ENCODE measurements around the gene CDH5.

The CDH5 gene

DNA sequence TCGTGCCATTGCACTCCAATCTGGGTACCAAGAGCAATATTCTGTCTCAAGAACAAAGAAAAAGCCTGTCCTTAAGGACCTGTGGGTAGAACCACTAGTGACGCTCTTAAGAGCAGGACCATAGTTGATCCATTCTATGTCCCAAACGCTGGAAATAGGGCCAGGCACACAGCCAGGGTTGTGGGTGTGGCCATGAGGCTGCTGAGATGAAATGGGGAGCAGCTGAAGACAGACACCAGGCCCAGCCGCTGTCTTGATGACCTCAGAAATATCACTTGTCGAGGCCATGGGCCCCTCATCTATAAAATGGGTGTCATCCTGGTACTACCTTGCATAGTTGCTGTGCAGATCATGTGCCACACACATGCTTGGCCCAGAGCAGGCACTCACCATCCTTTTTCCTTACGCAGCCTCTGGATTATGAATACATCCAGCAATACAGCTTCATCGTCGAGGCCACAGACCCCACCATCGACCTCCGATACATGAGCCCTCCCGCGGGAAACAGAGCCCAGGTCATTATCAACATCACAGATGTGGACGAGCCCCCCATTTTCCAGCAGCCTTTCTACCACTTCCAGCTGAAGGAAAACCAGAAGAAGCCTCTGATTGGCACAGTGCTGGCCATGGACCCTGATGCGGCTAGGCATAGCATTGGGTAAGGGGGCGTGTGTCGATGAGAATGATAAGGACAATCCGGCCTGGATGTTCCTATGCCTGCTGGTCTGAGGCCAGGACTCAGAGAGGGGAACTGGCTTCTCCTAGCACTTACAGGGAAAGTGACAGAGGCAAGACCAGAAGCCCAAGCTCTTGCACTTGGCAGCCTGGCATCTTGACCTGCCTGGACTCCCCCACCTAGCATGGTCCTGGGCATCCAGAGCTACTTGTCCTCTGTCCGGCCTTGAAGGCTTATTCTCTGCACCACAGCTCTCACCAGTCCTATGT is 25.5 kb downstream of the CDH5 start:
- H3K27me3 ChIP-seq (replicated peaks; ENCODE audit: control insufficient read depth, insufficient read depth, low read length), result no peaks in the 10 kb centered on the region
- TF ChIP-seq, protein P1, sequence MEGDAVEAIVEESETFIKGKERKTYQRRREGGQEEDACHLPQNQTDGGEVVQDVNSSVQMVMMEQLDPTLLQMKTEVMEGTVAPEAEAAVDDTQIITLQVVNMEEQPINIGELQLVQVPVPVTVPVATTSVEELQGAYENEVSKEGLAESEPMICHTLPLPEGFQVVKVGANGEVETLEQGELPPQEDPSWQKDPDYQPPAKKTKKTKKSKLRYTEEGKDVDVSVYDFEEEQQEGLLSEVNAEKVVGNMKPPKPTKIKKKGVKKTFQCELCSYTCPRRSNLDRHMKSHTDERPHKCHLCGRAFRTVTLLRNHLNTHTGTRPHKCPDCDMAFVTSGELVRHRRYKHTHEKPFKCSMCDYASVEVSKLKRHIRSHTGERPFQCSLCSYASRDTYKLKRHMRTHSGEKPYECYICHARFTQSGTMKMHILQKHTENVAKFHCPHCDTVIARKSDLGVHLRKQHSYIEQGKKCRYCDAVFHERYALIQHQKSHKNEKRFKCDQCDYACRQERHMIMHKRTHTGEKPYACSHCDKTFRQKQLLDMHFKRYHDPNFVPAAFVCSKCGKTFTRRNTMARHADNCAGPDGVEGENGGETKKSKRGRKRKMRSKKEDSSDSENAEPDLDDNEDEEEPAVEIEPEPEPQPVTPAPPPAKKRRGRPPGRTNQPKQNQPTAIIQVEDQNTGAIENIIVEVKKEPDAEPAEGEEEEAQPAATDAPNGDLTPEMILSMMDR (IDR thresholded peaks at IDR 0.05; ENCODE audit: insufficient read depth, low read length, poor library complexity, severe bottlenecking), result no peak
- no peak overlapping the region for H3K4me3 ChIP-seq (replicated peaks; ENCODE audit: low read depth, low read length)
- H3K36me3 ChIP-seq (ENCODE audit: control insufficient read depth, insufficient read depth, low read length), result no peaks in the 10 kb centered on the region
- DNase-seq (ENCODE audit: extremely low read depth, insufficient read length), result no peak

DNA sequence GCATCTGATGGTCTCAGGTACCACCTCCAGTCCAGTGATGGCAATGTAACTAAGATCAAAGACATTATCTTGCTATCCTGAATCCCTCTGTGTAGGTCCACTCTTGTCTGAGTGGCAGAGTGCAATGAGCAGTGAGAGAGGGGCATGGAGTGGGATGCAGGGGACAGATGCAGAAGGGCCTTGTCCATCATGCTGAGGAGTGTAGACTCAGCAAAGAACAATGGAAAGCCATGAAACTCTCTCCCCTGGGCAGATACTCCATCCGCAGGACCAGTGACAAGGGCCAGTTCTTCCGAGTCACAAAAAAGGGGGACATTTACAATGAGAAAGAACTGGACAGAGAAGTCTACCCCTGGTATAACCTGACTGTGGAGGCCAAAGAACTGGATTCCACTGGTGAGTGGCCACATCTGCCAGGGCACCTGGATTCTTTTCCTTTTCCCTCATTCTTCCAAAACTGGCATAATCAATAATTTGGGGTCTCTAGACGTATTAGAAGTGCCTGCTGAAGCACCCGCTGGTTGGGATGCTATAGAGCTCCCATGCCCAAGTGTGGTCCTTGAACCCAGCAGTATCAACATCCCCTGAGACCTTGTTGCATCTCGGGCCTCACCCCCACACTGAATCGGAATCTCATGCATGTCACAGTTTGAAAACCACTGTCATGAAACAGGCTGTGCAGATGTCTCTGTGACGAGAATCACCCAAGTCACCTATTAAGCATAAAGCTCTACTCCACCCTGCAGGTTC is 29.5 kb downstream of the CDH5 start:
- DNase-seq (ENCODE audit: extremely low read depth, insufficient read length), result no peak
- no peak overlapping the region for H3K4me3 ChIP-seq (replicated peaks; ENCODE audit: low read depth, low read length)
- H3K36me3 ChIP-seq (ENCODE audit: control insufficient read depth, insufficient read depth, low read length), result no peaks in the 10 kb centered on the region
- TF ChIP-seq, protein P1 (IDR thresholded peaks at IDR 0.05; ENCODE audit: insufficient read depth, low read length, poor library complexity, severe bottlenecking), result no peak
- H3K27me3 ChIP-seq (replicated peaks; ENCODE audit: control insufficient read depth, insufficient read depth, low read length), result no peaks in the 10 kb centered on the region

GRCh38 chr16:66397736-66398433 is 31.4 kb downstream of the CDH5 start:
- Histone ChIP-seq H3K4me3 (replicated peaks; ENCODE audit: low read depth, low read length) (no peak overlapping the region), H3K36me3 (ENCODE audit: control insufficient read depth, insufficient read depth, low read length) (no peaks in the 10 kb centered on the region), H3K27me3 (replicated peaks; ENCODE audit: control insufficient read depth, insufficient read depth, low read length) (no peaks in the 10 kb centered on the region)
- TF ChIP-seq, protein P1 (IDR thresholded peaks at IDR 0.05; ENCODE audit: insufficient read depth, low read length, poor library complexity, severe bottlenecking), result no peak
- DNase-seq (ENCODE audit: extremely low read depth, insufficient read length), result no peak

GRCh38 chr16:66399031-66399430 is 32.5 kb downstream of the CDH5 start:
- H3K36me3 ChIP-seq (ENCODE audit: control insufficient read depth, insufficient read depth, low read length), result no peaks in the 10 kb centered on the region
- no peak for DNase-seq (ENCODE audit: extremely low read depth, insufficient read length)
- H3K4me3 ChIP-seq (replicated peaks; ENCODE audit: low read depth, low read length), result no peak overlapping the region
- H3K27me3 ChIP-seq (replicated peaks; ENCODE audit: control insufficient read depth, insufficient read depth, low read length), result no peaks in the 10 kb centered on the region
- TF ChIP-seq, protein P1 (IDR thresholded peaks at IDR 0.05; ENCODE audit: insufficient read depth, low read length, poor library complexity, severe bottlenecking), result no peak

- no peak overlapping the region for H3K4me3 ChIP-seq (replicated peaks; ENCODE audit: low read depth, low read length)
- no peaks in the 10 kb centered on the region; the same call in 1 of the 2 replicates for H3K27me3 ChIP-seq (replicated peaks; ENCODE audit: control insufficient read depth, insufficient read depth, low read length)
- TF ChIP-seq, protein P1 (IDR thresholded peaks at IDR 0.05; ENCODE audit: insufficient read depth, low read length, poor library complexity, severe bottlenecking), result no peak
- no peak for DNase-seq (ENCODE audit: extremely low read depth, insufficient read length)
- no peaks in the 10 kb centered on the region for H3K36me3 ChIP-seq (ENCODE audit: control insufficient read depth, insufficient read depth, low read length)
Observed at GRCh38 chr16:66399930-66400329, 33.4 kb downstream of the CDH5 start.

Data from GM06990 (cell line).